SKM-1 treated with dmso at 0.1 percent for 144 hours (cell line): ENCODE results near the gene LRRC53.

Experiments used
- DNase-seq: peaks from one replicate; lab custom pipeline; 2025; ENCODE audit not compliant: unreplicated experiment; lab: John Stamatoyannopoulos, UW

The LRRC53 gene, protein sequence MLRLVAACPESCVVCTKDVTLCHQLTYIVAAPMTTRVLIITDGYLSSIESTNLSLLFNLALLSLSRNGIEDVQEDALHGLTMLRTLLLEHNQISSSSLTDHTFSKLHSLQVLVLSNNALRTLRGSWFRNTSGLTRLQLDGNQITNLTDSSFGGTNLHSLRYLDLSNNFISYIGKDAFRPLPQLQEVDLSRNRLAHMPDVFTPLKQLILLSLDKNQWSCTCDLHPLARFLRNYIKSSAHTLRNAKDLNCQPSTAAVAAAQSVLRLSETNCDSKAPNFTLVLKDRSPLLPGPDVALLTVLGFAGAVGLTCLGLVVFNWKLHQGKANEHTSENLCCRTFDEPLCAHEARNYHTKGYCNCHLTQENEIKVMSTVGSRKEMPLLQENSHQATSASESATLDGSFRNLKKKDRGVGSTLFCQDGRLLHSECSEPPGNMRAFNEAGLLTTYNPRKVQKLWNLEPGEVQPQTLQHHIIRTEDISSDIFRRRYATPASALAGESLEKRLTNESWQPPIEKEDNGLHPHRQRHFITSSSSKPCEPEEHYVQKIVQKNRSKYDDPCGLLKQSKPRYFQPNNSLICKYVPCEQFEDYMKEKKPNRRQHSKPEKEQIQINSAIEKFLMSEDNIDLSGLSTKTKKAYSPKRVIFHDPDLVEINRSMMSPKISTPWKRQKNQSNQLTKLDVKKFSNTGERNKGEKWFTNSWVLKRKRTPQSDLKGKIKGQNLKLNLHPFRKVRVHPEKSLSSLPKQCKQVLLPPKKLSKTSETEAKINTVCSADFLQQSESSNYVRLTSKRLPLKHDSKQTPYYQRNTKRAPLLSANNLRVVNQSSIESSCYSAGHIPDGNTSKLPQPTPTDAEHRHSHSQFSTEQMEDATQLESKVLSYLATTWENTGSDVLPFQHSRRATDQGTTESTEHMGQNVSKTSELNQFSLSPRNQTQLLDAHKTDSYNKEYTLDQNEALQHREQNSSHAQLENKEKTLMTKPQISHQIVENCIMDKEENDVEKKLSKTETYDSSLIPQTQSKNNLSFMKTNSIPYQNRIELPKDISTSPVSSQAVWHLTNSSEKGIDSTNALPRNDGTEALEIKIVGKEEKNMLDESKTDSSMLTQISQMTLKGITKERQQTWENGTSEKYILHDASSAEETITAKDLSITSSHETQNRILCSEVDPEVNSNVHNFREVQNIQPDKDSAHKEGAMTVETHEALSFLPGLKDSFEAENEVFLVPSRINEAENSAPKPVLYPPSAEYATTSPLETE

GRCh38 chr1:74512170-74512915 lies at the start of gene LRRC53:
Gene LRRC53, minus strand, starts transcription at chr1:74512611. Its CDS starts 29,262 bp downstream, at chr1:74483349.
- no peak for DNase-seq

DNA sequence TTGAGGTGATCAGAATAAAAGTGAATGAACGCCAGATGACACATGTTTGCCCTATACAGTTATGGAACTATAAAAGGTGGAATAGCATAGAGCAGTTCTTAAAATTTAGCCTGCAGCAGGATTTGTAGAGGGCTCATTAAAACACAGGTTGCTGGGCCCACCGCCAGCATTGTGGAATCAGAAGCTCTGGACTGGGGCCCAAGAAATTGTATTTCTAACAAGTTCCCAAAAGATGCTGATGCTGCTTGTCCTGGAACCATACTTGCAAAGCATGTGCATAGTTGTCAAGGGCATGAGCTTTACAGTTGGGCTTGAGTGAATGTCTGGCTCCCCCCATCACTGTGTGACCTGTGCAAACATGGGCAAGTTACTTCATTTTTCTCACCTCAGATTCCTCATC lies 37.5 kb upstream of the LRRC53 start:
- no peak for DNase-seq

DNA sequence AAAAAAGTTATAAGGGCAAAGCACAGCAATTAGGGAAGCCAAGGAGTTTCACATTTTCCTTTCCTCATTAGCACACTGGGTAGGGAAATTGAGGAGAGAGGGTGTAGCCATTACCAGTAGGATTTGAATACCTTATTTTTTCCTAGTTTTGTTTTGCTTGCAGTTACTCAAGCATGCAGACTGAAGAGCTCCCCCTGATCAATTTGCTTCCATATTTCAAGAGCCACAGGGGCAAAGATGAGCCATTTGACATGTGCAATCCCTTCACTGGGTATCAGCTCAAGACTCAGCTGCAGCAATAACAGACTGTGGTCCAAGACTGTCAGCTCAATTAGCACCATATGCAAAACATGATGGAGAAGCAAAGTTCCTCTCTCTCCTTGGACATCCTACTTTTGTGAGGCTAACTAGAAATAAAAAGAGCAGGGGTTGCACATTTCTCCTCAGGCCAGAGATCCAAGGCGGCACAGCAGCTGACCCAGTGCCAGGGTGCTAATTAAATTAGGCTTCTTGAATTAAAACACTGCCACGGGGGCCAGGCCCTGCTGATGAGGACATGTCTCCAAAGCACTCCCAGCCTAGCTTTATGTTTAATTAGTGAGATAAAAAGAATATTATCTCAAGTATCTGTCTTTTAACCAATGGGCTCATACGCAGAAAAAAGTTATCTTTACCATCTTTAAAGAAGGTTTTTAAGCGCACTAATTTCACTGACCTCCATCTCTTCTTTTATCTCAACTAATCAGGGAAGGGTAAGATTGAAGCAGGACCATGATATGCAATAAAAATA lies 36.7 kb upstream of the LRRC53 start:
- no peak for DNase-seq

DNA sequence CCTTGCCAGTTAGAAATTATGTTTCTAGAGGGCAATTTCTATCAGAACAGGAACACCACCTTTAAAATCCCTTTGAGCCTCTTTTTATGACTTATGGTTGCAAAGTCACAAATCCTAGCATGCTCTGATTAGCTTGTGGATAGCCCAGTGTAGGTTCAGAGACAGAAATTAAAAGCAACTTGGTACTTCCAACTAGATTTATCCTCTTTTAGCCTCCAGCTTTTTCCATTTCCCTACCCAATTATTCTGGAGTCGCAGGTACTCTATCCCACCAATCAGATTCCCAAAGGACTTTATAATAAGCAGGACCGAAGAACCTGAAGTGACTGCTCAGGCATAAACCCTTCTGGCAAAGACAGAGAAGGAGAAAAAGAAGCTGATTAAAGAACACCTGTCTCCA lies 33.4 kb upstream of the LRRC53 start:
- no peak for DNase-seq

- DNase-seq, result no peak
Measured at GRCh38 chr1:74534241-74534640, 21.8 kb upstream of the LRRC53 start.

DNA sequence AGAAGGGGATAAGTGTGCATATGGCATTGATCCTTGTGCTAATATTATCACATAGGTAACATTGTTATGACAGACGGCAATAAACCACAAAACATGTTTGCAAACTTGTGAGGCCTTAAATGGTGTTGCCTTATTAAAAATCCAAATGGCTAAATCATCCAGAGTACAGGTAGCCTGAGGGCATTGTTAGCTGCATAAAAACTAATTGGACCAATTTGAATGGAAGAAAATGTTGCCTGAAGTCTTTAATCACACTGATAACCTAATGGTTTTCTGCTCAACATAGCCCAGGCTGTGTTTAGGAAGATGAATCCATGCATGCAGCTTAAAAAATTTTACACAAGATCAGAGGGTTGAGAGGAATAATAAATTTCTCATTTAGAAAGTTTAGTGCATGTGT lies 19.4 kb upstream of the LRRC53 start:
- no peak for DNase-seq

DNA sequence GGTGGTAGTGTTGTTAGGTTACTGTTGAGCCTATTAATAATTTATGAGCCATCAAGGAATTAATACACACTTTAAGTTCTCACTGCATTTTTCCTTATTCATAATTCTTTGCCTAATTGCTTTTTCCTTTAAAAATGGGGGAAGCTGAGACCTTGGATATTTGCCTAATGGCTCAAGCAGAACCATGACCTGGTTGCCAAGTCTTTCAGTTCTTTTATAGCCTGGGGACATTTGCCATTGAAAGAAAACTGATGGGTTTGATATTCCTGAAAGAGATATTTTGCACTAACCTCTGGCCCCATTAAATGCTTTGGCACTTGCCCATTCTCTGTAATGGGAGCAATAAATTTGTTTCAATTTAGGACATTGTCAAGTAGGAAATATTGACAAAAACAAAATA lies 18.5 kb upstream of the LRRC53 start:
- DNase-seq, result no peak

DNA sequence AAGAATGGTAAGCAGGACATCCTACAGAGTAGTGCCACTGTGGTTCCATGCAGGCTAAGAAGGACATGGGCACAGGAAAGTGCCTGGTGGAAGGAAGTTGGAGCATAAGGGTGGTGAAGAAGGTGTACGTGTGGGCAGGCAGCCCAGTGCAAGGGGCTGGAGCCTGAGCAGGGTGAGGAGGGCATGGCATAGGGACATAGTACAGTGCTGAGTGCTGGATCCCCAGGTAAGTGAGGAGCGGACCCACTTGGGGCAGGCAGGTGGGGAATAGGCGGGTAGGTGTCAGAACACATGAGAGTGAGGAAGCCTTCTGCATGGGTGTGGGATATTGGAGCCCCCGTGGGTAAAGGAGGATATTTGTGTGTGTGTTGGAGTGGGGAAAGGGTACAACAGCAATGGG lies 15.7 kb upstream of the LRRC53 start:
- DNase-seq, result no peak

- DNase-seq, result no peak
Measured at GRCh38 chr1:74526708-74527107, 14.3 kb upstream of the LRRC53 start.

GRCh38 chr1:74523873-74524480 lies 11.6 kb upstream of the LRRC53 start:
- DNase-seq, result no peak

GRCh38 chr1:74522148-74522547 lies 9.7 kb upstream of the LRRC53 start:
- no peak for DNase-seq

DNA sequence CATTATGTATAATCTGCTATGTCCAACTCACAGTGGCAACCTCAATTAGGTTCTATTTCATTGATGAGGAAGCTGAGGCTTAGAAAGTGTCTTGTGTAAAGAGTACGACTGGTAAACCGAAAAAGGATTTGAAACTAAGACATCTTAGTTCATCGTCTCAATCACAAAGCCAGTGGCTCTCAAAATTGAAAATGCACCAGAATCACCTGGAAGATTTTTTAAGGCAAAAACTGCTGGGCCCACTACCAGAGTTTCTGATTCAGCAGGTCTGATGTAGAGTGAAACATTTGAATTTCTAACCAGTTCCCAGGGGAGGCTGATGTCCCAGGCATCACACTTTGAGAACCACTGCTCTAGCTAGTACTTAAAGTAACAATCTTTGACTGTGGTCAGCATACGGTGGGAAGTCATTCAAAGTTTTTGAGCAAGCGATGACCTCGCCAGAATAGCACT lies 5.2 kb upstream of the LRRC53 start:
- no peak for DNase-seq

DNA sequence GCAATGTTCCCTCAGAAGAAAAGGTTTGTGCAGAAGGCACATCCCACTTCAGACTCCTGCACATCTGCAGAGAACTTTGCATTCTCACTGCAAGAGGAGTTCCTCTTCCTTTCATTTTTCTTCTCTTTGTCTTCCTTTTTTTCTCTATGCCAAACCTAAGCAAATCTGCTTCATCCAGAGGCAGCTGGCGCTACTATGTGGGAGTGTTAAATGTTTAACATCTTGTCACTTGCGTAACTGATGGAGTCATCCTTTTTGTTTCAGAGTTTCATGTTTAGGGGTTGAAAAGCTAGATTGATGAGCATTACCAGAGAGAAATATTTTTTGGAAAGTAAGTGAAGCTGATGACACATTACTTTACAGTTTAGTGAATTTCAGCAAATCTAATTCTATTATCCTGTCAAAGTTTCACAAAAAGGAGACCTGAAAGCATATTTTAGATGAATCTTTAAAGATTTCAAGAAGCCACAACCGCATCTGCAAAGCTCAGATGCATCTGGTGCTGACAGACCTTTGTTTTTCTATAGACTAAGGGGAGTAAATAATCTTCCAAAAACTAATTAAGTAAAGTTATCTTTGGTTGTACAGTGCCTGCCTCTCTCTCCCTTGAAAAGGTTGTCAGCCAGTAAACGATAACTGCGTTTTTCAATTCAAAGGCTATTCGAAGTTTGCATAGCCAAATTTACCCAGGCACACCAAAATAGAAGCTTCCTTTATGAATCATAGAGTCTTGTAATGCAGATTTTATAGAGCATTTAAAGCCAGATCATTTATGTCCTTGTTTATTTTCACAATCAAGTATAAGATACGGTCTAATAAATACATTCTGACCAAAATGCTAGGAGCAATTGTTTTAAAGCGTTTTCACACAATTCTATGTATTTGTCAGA lies 1.2 kb upstream of the LRRC53 start:
- peak; percentile 13 for DNase-seq

DNA sequence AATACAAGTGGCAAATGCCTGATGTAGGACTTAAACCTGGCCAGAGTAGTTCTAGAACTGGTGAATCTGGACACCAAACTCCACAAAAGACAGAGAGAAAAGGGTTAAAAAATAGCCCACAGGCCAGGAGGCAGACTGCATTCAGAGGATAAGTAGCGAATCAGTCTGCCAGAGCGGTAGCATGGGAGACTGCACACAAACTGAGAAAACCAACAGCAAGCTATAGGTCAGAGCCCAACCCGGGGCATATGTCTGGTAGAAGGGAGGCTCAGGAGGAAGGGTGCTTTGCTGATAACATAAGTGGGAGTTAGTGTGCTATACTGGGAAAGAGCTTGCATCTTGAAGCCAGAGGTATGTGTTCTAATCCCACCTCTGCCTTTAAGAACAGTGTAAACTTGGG lies 4.0 kb downstream of the LRRC53 start:
- no peak for DNase-seq

GRCh38 chr1:74505928-74506710 lies 6.3 kb downstream of the LRRC53 start:
- no peak for DNase-seq

GRCh38 chr1:74504933-74505512 lies 7.4 kb downstream of the LRRC53 start:
- DNase-seq, result no peak
